NB4 (cell line): Measurements from ENCODE around the gene SLC8A2.

Experiments used
- DNase-seq: peaks from one replicate; pipeline ENCODE4 v3.0.0; 2010; ENCODE audit warnings: low read depth
- H3K4me3 ChIP-seq: one replicate; pipeline ENCODE4 v1.5.1; 2011; ENCODE audit warnings: mild to moderate bottlenecking, low read depth, low read length, moderate library complexity
- MYC ChIP-seq: IDR thresholded peaks from 2 replicates; pipeline ENCODE4 v1.6.1; 2011; ENCODE audit warnings: low read depth, low read length
- POLR2A ChIP-seq: IDR thresholded peaks from 2 replicates; pipeline ENCODE4 v1.6.1; 2011; ENCODE audit warnings: mild to moderate bottlenecking; ENCODE audit not compliant: insufficient read length; ENCODE audit errors: extremely low read depth
- TF ChIP-seq, protein P1 (sequence below): IDR thresholded peaks from 2 replicates; pipeline ENCODE4 v1.6.1; 2011; ENCODE audit warnings: low read depth, low read length
- TF ChIP-seq, protein P2 (sequence below): IDR thresholded peaks from one replicate; pipeline ENCODE4 v1.5.1; 2012; ENCODE audit warnings: low read depth, low read length

Gene SLC8A2, protein sequence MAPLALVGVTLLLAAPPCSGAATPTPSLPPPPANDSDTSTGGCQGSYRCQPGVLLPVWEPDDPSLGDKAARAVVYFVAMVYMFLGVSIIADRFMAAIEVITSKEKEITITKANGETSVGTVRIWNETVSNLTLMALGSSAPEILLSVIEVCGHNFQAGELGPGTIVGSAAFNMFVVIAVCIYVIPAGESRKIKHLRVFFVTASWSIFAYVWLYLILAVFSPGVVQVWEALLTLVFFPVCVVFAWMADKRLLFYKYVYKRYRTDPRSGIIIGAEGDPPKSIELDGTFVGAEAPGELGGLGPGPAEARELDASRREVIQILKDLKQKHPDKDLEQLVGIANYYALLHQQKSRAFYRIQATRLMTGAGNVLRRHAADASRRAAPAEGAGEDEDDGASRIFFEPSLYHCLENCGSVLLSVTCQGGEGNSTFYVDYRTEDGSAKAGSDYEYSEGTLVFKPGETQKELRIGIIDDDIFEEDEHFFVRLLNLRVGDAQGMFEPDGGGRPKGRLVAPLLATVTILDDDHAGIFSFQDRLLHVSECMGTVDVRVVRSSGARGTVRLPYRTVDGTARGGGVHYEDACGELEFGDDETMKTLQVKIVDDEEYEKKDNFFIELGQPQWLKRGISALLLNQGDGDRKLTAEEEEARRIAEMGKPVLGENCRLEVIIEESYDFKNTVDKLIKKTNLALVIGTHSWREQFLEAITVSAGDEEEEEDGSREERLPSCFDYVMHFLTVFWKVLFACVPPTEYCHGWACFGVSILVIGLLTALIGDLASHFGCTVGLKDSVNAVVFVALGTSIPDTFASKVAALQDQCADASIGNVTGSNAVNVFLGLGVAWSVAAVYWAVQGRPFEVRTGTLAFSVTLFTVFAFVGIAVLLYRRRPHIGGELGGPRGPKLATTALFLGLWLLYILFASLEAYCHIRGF

GRCh38 chr19:47471733-47472457 lies at the start of gene SLC8A2:
SLC8A2 (minus strand) TSS chr19:47471893; CDS start chr19:47466403, 5,490 bp downstream.
- TF ChIP-seq, protein P1, sequence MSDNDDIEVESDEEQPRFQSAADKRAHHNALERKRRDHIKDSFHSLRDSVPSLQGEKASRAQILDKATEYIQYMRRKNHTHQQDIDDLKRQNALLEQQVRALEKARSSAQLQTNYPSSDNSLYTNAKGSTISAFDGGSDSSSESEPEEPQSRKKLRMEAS, result peak; percentile 83
- TF ChIP-seq, protein P2, sequence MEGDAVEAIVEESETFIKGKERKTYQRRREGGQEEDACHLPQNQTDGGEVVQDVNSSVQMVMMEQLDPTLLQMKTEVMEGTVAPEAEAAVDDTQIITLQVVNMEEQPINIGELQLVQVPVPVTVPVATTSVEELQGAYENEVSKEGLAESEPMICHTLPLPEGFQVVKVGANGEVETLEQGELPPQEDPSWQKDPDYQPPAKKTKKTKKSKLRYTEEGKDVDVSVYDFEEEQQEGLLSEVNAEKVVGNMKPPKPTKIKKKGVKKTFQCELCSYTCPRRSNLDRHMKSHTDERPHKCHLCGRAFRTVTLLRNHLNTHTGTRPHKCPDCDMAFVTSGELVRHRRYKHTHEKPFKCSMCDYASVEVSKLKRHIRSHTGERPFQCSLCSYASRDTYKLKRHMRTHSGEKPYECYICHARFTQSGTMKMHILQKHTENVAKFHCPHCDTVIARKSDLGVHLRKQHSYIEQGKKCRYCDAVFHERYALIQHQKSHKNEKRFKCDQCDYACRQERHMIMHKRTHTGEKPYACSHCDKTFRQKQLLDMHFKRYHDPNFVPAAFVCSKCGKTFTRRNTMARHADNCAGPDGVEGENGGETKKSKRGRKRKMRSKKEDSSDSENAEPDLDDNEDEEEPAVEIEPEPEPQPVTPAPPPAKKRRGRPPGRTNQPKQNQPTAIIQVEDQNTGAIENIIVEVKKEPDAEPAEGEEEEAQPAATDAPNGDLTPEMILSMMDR, result no peak
- TF ChIP-seq POLR2A (no peak), MYC (peak; percentile 87)
- H3K4me3 ChIP-seq, result no peak within 1 kb of the TSS
- DNase-seq, result peak; percentile 98

- H3K4me3 ChIP-seq, result no peak overlapping the region
- TF ChIP-seq MYC, result no peak
- DNase-seq, result no peak
Observed at GRCh38 chr19:47520839-47521238, 49.1 kb upstream of the SLC8A2 start.

GRCh38 chr19:47520343-47520806 lies 48.7 kb upstream of the SLC8A2 start:
- TF ChIP-seq, protein P1, result peak; percentile 86
- TF ChIP-seq POLR2A, result no peak
- H3K4me3 ChIP-seq, result no peak overlapping the region
- peak; percentile 58 for DNase-seq

GRCh38 chr19:47518854-47519253 lies 47.2 kb upstream of the SLC8A2 start:
- no peak for TF ChIP-seq MYC
- TF ChIP-seq, protein P1, result no peak
- TF ChIP-seq, protein P2, result no peak
- no peak for TF ChIP-seq POLR2A
- DNase-seq, result no peak
- no peak overlapping the region for H3K4me3 ChIP-seq

GRCh38 chr19:47518139-47518538 lies 46.4 kb upstream of the SLC8A2 start:
- TF ChIP-seq, protein P2, result no peak
- TF ChIP-seq, protein P1, result no peak
- TF ChIP-seq POLR2A, result no peak
- no peak for TF ChIP-seq MYC
- no peak overlapping the region for H3K4me3 ChIP-seq
- peak; percentile 89 for DNase-seq

GRCh38 chr19:47514869-47515588 lies 43.3 kb upstream of the SLC8A2 start, which contains the start of gene NAPA:
NAPA (minus strand) TSS chr19:47515063; CDS start chr19:47514940, 123 bp downstream.
- peak within 1 kb of the TSS; percentile 84 for H3K4me3 ChIP-seq
- TF ChIP-seq, protein P1, result peak; percentile 99
- TF ChIP-seq MYC (peak; percentile 88), POLR2A (peak; percentile 95)
- TF ChIP-seq, protein P2, result no peak
- DNase-seq, result peak; percentile 100
